ENCODE measurements around the gene SLC38A11.
"Not testable (repeated sequence)": the region's sequence is repeated elsewhere in the genome, so short reads cannot be mapped to it uniquely, and the experiment has no call there.

SLC38A11 gene

DNA sequence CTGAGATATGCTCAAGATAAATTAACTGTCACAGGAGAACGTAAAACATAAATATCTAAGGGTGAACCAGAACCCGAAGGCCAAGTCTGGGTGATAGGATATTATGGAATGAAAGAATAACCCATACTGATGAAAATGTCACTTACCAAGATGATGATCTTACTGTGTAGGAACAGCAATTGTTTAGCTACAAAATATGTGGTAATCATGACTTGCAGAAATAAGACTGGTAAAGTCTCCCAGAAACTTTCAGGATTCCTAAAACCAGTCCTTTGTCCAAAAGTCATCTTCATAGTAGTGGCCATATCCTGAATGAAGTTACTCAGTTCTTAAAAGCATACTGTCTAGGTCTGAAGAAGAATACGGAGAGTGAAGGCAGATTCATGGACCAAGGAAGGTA lies 30.7 kb upstream of the SLC38A11 start:
- DNase-seq (ENCODE audit: low spot score); in situ Hi-C loops (cut with MboI; ENCODE audit: low pct_unique_long_range_greater_than_20kb, low sequenced_read_pairs, unreplicated experiment): not testable (repeated sequence)

DNA sequence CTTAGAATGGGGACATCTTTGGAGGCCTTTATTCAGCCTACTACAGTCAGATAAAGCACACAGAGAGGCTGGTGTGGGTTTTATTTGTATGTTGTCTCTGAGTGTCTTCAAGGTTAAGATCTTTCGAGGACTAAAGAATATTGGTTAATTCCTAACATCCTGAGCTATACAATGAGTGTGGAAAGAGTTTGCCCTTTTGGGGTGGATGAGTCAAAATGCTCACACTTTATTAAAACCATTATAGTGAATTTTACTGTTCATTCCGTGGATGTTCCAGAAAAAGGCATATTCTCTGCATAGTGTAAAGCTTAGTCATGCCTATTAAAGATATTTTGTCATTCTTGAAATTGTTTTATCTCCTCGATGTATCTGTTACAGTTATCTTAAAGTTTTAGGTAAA lies 29.1 kb upstream of the SLC38A11 start:
- in situ Hi-C loops (cut with MboI; ENCODE audit: low pct_unique_long_range_greater_than_20kb, low sequenced_read_pairs, unreplicated experiment), result no loop called here
- no peak for DNase-seq (ENCODE audit: low spot score)

DNA sequence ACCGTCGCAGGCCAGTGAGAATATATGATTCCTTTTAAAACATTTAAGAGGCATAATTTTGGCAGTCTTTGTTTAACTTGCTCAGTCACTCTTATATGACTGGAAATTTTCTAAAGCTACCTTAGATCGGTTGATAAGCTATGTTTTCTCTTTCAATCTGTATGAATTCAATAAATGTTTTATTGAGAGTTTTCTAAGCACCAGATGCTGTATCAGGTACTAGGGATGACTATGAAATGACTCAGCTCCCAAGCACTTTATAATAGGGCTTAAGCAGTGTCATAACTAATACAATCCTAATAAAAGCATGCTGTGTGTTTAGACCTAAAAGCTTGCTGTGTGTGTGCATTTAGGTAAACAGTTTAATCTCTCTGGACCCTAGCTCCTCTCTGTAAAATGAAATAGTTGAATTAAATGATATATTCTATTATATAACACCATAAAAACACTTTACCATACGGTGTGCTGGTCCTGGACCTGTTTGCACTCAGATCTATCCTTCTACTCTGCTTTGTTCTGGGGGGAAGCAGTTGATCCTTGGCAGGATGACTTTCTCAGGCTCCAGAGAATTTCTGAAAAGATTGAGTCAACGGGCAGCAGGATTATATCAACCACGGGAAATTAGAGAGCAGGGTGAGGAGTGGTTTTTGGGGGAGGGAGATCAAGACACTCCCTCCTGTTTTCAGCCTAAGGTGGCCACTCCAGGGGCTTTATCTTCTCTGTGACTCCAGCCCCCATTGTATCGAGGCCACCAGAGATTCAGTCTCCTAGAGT lies 26.1 kb upstream of the SLC38A11 start:
- TF ChIP-seq, protein P1, sequence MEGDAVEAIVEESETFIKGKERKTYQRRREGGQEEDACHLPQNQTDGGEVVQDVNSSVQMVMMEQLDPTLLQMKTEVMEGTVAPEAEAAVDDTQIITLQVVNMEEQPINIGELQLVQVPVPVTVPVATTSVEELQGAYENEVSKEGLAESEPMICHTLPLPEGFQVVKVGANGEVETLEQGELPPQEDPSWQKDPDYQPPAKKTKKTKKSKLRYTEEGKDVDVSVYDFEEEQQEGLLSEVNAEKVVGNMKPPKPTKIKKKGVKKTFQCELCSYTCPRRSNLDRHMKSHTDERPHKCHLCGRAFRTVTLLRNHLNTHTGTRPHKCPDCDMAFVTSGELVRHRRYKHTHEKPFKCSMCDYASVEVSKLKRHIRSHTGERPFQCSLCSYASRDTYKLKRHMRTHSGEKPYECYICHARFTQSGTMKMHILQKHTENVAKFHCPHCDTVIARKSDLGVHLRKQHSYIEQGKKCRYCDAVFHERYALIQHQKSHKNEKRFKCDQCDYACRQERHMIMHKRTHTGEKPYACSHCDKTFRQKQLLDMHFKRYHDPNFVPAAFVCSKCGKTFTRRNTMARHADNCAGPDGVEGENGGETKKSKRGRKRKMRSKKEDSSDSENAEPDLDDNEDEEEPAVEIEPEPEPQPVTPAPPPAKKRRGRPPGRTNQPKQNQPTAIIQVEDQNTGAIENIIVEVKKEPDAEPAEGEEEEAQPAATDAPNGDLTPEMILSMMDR (IDR thresholded peaks at IDR 0.05; ENCODE audit: extremely low read depth, insufficient read depth, missing control alignments), result no peak
- no peak for DNase-seq (ENCODE audit: low spot score)
- in situ Hi-C loops (cut with MboI; ENCODE audit: low pct_unique_long_range_greater_than_20kb, low sequenced_read_pairs, unreplicated experiment), result no loop called here

More for the DNA sequence above, 29.1 kb upstream of the SLC38A11 start:
- TF ChIP-seq, protein P1 (IDR thresholded peaks at IDR 0.05; ENCODE audit: extremely low read depth, insufficient read depth, missing control alignments), result no peak

DNA sequence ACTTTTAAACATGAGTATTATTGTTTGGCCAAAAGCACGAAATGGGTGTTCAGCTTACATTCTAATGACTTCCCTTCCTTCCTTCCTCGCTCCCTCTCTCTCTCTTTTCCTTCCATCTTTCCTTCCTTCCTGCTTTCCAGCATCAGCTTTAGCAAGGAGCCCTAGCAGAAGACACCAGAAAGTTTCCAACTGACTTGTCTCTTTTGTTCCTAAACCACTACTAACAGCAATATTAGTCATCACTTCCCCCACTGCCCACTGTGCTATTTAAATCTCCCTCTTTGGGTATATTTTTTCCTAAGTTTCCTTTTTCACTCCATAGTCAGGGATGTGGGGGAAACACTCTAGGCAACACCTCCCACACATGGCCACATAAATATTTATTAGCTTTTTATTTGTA lies 25.4 kb upstream of the SLC38A11 start:
- DNase-seq (ENCODE audit: low spot score), result not testable (repeated sequence)

DNA sequence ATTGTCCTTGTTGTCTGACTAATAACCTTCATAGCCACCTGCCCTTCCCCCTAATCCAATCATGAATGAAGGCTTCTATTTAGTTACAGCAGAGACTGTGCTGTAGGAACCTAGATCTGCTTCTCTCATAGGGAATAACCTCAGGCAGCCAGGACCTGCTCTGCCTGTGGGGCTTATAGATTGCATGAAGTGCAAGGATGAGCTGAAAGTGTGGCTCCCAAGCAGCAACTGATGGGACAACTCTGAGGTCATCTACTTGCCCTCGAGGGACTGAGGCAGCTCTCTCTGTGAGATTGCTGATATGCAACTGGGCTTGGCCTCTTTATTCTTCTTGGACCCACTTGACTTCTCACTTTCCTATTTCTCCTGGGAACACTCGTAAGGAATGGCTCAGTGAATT lies 23.8 kb upstream of the SLC38A11 start:
- no peak for DNase-seq (ENCODE audit: low spot score)
- TF ChIP-seq, protein P1 (IDR thresholded peaks at IDR 0.05; ENCODE audit: extremely low read depth, insufficient read depth, missing control alignments), result no peak
- in situ Hi-C loops (cut with MboI; ENCODE audit: low pct_unique_long_range_greater_than_20kb, low sequenced_read_pairs, unreplicated experiment), result no loop called here

More for the DNA sequence above, 25.4 kb upstream of the SLC38A11 start:
- in situ Hi-C loops (cut with MboI; ENCODE audit: low pct_unique_long_range_greater_than_20kb, low sequenced_read_pairs, unreplicated experiment), result not testable (repeated sequence)

DNA sequence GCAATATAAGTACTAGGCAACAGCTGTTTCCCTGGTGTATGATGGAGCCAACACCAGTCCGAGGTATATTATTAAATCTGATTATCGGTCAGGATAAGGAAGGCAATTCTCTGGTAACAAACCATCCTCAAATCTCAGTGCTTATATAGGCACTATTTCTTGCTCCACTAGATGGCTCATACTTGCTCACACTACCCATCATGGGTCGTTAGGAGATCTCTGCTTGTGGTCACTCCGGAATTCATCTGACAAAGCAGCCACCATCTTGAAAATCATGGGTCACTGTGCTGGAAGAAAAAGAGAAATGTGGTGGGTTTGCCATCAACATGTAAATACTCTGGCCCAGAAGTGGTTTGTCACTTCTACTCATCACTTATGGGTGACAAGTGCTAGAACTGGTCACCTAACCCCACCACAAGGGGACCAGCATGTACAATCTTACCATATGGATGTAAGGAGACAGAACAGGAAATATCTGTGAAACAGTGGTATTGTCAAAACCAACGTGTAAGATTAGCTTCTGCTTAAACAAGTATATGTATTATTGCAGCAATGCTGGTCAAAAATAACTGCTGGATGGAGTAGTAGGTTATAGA lies 21.6 kb upstream of the SLC38A11 start:
- in situ Hi-C loops (cut with MboI; ENCODE audit: low pct_unique_long_range_greater_than_20kb, low sequenced_read_pairs, unreplicated experiment); DNase-seq (ENCODE audit: low spot score): not testable (repeated sequence)

DNA sequence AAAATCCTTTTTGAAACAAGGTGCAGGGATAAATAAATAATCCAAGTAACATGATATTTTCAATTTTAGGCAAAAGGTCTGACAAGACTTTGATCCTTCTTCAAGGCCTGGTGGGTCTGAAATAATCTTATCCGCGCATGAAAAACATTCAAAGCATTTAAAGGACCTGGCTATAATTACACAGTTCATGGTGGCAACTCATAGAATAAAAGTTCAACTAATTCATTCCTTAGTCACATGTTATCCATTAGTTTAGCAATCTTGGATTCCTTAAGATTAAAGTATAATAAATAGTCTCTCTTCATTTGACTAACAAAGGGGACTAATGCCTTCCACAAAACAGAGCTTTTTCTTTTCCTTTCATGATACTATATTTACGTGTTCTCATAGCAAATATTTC lies 21.0 kb upstream of the SLC38A11 start:
- DNase-seq (ENCODE audit: low spot score), result no peak
- in situ Hi-C loops (cut with MboI; ENCODE audit: low pct_unique_long_range_greater_than_20kb, low sequenced_read_pairs, unreplicated experiment), result no loop called here
- TF ChIP-seq, protein P1 (IDR thresholded peaks at IDR 0.05; ENCODE audit: extremely low read depth, insufficient read depth, missing control alignments), result no peak

DNA sequence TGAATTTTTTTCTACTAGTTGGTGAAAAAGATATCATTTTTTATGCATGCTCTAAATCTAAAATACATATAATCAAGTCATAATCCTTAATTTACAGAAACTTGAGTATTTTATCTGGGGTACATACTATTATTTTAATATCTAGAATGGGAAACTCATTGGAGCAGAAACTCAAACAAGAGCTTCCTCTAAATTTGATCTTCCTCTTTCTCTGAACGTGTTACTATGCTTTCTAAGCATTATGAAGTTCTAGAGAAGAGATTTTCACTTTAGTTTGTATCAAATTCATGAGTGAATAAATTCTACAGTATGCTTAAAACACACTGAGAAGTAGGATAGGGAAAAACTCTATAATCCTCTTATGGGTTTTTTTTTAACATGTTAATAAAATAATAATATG lies 20.6 kb upstream of the SLC38A11 start:
- in situ Hi-C loops (cut with MboI; ENCODE audit: low pct_unique_long_range_greater_than_20kb, low sequenced_read_pairs, unreplicated experiment), result no loop called here
- TF ChIP-seq, protein P1 (IDR thresholded peaks at IDR 0.05; ENCODE audit: extremely low read depth, insufficient read depth, missing control alignments), result no peak
- no peak for DNase-seq (ENCODE audit: low spot score)
